Measurements from ENCODE around the gene SEPTIN10.

DNA sequence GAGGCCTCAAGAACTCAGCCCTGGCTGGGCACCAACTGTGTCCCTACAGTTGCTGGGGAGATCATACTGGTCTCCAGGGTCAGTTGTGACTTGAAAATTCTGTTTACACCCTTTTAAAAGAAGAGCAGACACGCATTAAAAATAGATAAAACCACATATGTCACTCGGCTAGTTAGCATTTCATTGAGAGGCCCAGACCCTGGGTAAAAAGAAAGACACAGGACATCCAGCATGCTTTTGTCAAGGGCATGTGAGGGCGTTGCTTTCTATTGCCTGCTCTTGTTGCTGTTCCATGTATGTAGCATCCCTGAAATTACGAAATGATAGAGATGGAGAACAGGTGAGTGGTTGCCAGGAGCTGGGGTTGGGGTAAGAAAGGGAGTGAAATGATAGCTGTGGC is 94.3 kb downstream of the SEPTIN10 start:
- no peak for TF ChIP-seq POLR2A (IDR thresholded peaks at IDR 0.05)
- TF ChIP-seq, protein P1, sequence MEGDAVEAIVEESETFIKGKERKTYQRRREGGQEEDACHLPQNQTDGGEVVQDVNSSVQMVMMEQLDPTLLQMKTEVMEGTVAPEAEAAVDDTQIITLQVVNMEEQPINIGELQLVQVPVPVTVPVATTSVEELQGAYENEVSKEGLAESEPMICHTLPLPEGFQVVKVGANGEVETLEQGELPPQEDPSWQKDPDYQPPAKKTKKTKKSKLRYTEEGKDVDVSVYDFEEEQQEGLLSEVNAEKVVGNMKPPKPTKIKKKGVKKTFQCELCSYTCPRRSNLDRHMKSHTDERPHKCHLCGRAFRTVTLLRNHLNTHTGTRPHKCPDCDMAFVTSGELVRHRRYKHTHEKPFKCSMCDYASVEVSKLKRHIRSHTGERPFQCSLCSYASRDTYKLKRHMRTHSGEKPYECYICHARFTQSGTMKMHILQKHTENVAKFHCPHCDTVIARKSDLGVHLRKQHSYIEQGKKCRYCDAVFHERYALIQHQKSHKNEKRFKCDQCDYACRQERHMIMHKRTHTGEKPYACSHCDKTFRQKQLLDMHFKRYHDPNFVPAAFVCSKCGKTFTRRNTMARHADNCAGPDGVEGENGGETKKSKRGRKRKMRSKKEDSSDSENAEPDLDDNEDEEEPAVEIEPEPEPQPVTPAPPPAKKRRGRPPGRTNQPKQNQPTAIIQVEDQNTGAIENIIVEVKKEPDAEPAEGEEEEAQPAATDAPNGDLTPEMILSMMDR (IDR thresholded peaks at IDR 0.05) = no peak
- TF ChIP-seq EP300 (IDR thresholded peaks at IDR 0.05) = no peak

All from tibial nerve (tissue), 4 donors.